Jurkat, Clone E6-1 (cell line): ENCODE measurements around the gene LARP4B.
A peak's percentile ranks its signal among the peaks of the same experiment; 100 is the strongest.

Experiments
- DNase-seq: peaks from one replicate; pipeline ENCODE4 v3.0.0-alpha.2; 2011; ENCODE audit warnings: low read depth, low spot score
- H3K4me3 ChIP-seq: 2 replicates; pipeline ENCODE4 v1.5.1; 2011; ENCODE audit warnings: mild to moderate bottlenecking, low read length, control low read depth, moderate library complexity

Gene LARP4B

GRCh38 chr10:930625-931325 lies 730 bp downstream of the LARP4B start:
- no peak for DNase-seq
- peak overlapping the region; percentile 65 for H3K4me3 ChIP-seq

- DNase-seq, result no peak
- peak overlapping the region; percentile 65 for H3K4me3 ChIP-seq
These were observed 1.4 kb downstream of the LARP4B start for GRCh38 chr10:929960-930624.

GRCh38 chr10:927131-927530 lies 4.4 kb downstream of the LARP4B start:
- no peak overlapping the region for H3K4me3 ChIP-seq
- no peak for DNase-seq

GRCh38 chr10:926075-926698 lies 5.3 kb downstream of the LARP4B start:
- H3K4me3 ChIP-seq, result no peak overlapping the region
- DNase-seq, result no peak

DNA sequence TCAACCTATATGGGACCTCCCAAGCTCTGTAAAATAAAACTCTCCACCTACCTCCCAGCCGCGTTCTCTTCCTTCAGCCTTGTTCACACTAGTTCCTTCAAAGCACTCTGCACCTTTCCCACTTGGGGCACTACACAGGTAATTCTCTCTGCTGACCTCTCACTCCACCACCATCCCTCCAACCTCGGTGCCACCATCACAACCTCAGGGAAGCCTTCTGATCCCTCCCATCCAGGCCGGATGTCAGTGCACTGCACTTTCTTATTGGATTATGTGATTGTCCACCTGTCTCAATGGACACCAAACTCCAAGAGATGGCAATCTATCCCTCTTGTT lies 7.0 kb downstream of the LARP4B start:
- no peak for DNase-seq
- no peak overlapping the region for H3K4me3 ChIP-seq

GRCh38 chr10:923844-924523 lies 7.5 kb downstream of the LARP4B start:
- no peak overlapping the region for H3K4me3 ChIP-seq
- DNase-seq, result no peak

GRCh38 chr10:921471-922414 lies 9.8 kb downstream of the LARP4B start:
- no peak overlapping the region for H3K4me3 ChIP-seq
- no peak for DNase-seq

DNA sequence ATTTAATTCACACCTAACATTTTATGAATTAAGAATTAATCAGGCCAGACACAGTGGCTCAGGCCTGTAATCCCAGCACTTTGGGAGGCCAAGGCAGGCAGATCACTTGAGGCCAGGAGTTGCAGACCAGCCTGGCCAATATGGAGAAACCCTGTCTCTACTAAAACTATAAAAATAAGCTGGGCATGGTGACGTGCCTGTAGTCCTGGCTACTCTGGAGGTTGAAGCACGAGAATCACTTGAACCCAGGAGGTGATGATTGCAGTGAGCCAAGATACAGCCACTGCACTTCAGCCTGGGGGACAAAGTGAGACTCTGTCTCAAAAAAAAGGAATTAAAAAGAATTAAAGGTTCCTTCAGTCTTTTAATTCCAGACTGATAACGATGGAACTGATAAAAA lies 11.1 kb downstream of the LARP4B start:
- H3K4me3 ChIP-seq, result no peak overlapping the region
- DNase-seq, result no peak

DNA sequence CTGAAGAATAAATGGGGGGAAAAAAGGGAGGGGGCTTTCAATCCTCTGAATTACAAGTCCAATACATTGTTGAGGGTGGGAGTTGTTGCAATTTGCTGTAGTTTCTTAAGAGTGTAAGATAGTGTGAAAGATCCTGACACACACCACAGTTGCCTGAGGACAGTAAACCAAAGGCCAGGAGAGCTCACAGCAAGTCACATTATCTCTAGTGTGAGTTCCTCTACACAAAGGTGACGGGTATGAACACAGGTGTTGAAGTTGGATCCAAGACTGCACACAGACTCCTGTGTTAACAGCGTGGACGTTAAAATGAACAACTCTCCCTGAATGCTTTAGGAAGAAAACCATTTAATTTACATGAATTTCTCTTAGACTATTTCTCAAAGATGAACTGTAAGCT lies 12.0 kb downstream of the LARP4B start:
- H3K4me3 ChIP-seq, result no peak overlapping the region
- no peak for DNase-seq

GRCh38 chr10:917999-918398 lies 13.5 kb downstream of the LARP4B start:
- H3K4me3 ChIP-seq, result no peak overlapping the region
- no peak for DNase-seq

DNA sequence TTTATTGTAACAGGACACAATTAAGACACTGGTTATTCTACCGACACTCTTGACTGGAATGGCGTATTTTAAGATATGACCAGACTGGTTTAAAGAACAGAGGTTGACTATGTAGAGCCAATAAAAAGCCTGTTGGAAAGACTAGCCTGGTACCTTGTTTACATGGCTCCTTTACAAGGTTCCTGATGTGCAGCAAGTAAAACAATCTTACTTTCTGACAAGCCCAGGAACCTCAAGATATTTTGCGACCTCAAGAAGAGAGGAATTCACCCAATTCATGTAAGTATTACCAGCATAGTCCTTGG lies 14.1 kb downstream of the LARP4B start:
- no peak for DNase-seq
- no peak overlapping the region for H3K4me3 ChIP-seq

GRCh38 chr10:916716-917415 lies 14.6 kb downstream of the LARP4B start:
- no peak overlapping the region for H3K4me3 ChIP-seq
- DNase-seq, result no peak

DNA sequence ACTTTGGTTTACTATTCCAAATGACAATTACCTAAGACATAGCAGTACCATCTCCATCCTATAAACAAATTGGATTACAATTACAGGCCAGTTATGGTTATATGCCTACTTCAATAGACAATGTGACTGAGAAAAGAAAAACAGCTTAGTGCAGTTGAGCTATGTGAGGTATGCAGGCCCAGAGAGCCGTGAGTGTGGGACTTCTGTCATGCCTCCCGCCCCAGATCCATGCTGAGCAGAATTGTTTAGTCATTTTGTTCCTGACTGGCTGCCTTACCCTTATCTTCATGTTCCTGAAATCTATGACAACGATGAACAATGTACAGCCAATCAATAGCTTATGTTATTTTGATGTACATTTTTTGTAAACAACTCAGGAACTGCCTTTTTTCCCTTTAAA lies 21.7 kb downstream of the LARP4B start:
- no peak overlapping the region for H3K4me3 ChIP-seq
- no peak for DNase-seq

DNA sequence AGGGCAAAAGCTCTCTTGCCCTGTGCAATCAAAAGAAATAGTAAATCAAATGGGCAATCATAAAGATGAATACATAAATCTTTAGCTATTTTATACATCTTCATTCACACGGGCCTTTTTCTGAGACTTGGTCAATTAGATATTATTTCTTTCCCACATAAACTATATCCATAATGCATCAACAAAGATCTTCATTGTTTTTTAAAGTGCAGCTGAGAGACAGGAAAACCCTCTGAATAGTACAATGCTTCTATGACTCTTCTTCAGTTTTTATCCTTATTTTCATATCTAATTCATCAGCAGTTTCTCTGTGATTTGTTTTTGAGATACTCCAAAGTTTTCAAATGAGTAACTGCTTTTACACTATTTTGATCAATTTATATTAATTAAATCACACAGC lies 25.5 kb downstream of the LARP4B start:
- no peak overlapping the region for H3K4me3 ChIP-seq
- DNase-seq, result no peak

- H3K4me3 ChIP-seq, result no peak overlapping the region
- DNase-seq, result no peak
These were observed 26.0 kb downstream of the LARP4B start for GRCh38 chr10:905503-905902.

- no peak for DNase-seq
- no peak overlapping the region for H3K4me3 ChIP-seq
These were observed 27.1 kb downstream of the LARP4B start for GRCh38 chr10:904403-904802.

GRCh38 chr10:898141-898540 lies 33.4 kb downstream of the LARP4B start:
- DNase-seq, result no peak
- H3K4me3 ChIP-seq, result no peak overlapping the region

DNA sequence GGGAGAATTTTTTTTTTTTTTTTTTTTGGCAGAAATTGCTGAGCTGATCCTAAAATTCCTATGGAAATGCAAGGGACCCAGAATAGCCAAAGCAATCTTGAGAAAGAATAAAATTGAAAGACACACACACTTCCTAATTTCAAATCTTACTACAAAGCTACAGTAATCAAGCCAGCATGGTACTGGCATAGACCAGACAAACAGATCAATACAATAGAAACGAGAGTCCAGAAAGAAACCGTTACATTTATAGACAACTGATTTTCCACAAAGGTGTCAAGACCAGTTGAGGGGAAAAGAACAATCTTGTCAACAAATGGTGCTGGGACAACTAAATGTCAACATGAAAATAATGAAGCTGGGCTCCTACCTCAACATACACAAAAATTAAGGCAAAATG lies 34.5 kb downstream of the LARP4B start:
- no peak overlapping the region for H3K4me3 ChIP-seq
- no peak for DNase-seq

- no peak for DNase-seq
- H3K4me3 ChIP-seq, result no peak overlapping the region
These were observed 36.2 kb downstream of the LARP4B start for GRCh38 chr10:895324-895723.
